Panc1 (cell line): ENCODE measurements around the gene IFIT5. TPM values are rescaled to one million over a fixed set of nuclear protein-coding genes. Genes with fewer than 3 reads are reported as not detected.
"Not testable (repeated sequence)": the region's sequence is repeated elsewhere in the genome, so short reads cannot be mapped to it uniquely, and the experiment has no call there.

Experiments used
- ATAC-seq: fragments of 200-7000 bp; cut with Tn5 transposase; 2 replicates; pipeline ENCODE4 v1.9.1; 2020; ENCODE audit warnings: mild to moderate bottlenecking, moderate library complexity
- BruUV-seq: library from RNA; stranded (reverse); fragments of 400-500 nt; replicated peaks from 2 replicates; lab custom pipeline; 2021; lab: Mats Ljungman, UMichigan
- CTCF ChIA-PET: fragments of 300-600 bp; sonication (Branson Sonifier 250); formaldehyde crosslinking; loops from one replicate; lab custom pipeline; 2022; ENCODE audit warnings: antibody characterized with exemption; lab: Charles Lee
- POLR2A ChIA-PET: fragments of 300-600 bp; sonication (Branson Sonifier 250); formaldehyde crosslinking; loops from one replicate; lab custom pipeline; 2022; ENCODE audit warnings: antibody characterized with exemption; lab: Charles Lee
- DNase-seq: peaks from one replicate; pipeline ENCODE4 v3.0.0-alpha.2; 2010; ENCODE audit warnings: low read depth, low spot score
- H3K27ac ChIP-seq: 2 replicates; pipeline ENCODE4 v1.5.1; 2011; ENCODE audit warnings: mild to moderate bottlenecking, low read length, inconsistent platforms
- H3K27me3 ChIP-seq: fragments of 200-500 bp; sonication (Bioruptor generic); 2 replicates; pipeline ENCODE4 v1.6.0; 2014; ENCODE audit warnings: low read length, inconsistent platforms; ENCODE audit not compliant: control insufficient read depth, insufficient read depth
- H3K36me3 ChIP-seq: fragments of 200-500 bp; sonication (Bioruptor generic); 2 replicates; pipeline ENCODE4 v1.5.1; 2014; ENCODE audit warnings: inconsistent platforms, mild to moderate bottlenecking, low read length, moderate library complexity; ENCODE audit not compliant: control insufficient read depth, insufficient read depth
- H3K4me1 ChIP-seq: 2 replicates; pipeline ENCODE4 v1.5.1; 2011; ENCODE audit warnings: inconsistent platforms, mild to moderate bottlenecking, low read length, moderate library complexity; ENCODE audit not compliant: control insufficient read depth, insufficient read depth
- H3K4me3 ChIP-seq, 2 experiments: 2 replicates each; pipeline ENCODE4 v1.5.1; 2011 to 2012; ENCODE audit warnings: low read depth in 2 of 2, low read length in 2 of 2, mild to moderate bottlenecking in 2 of 2, inconsistent platforms in 1 of 2, moderate library complexity in 1 of 2
- H3K9me3 ChIP-seq: fragments of 200-500 bp; sonication (Bioruptor generic); 2 replicates; pipeline ENCODE4 v1.5.1; 2014; ENCODE audit warnings: low read depth, mild to moderate bottlenecking, inconsistent platforms, low read length, moderate library complexity; ENCODE audit not compliant: control insufficient read depth, insufficient read depth
- POLR2AphosphoS5 ChIP-seq: IDR thresholded peaks from 2 replicates; pipeline ENCODE4 v1.6.1; 2012; ENCODE audit warnings: mild to moderate bottlenecking, low read depth, low read length, moderate library complexity
- SIN3A ChIP-seq: IDR thresholded peaks from 2 replicates; pipeline ENCODE4 v1.6.1; 2012; ENCODE audit warnings: low read depth, mild to moderate bottlenecking, low read length, moderate library complexity, borderline replicate concordance; ENCODE audit not compliant: insufficient read depth
- TCF7L2 ChIP-seq: IDR thresholded peaks from 2 replicates; pipeline ENCODE4 v1.6.1; 2011; ENCODE audit warnings: mild to moderate bottlenecking, low read depth, low read length, inconsistent platforms
- in situ Hi-C: cut with HindIII; loops from 2 replicates; pipeline ENCODE4 v1.10.0; 2016; ENCODE audit warnings: low sequenced_read_pairs, low pct_unique_long_range_greater_than_20kb
- intact Hi-C: fragments of 100-400 bp; cut with micrococcal nuclease; formaldehyde crosslinking; loops from one replicate; pipeline ENCODE4 v1.10.0; 2022; ENCODE audit not compliant: unreplicated experiment
- total RNA-seq: library from RNA; stranded (reverse); gene quantifications from one replicate; pipeline ENCODE4 v1.2.1, GENCODE V29; 2021; ENCODE audit not compliant: unreplicated experiment
- TF ChIP-seq, protein P1 (sequence below), 2 experiments: IDR thresholded peaks; 2 replicates each; pipeline ENCODE4 v1.6.1; 2011 to 2012; ENCODE audit warnings: low read depth in 2 of 2, control low read depth in 1 of 2, low read length in 1 of 2, mild to moderate bottlenecking in 1 of 2, moderate library complexity in 1 of 2; ENCODE audit not compliant: insufficient read depth in 1 of 2
- TF ChIP-seq, protein P2 (sequence below): fragments of 450-650 bp; IDR thresholded peaks from 2 replicates; pipeline ENCODE4 v1.5.1; 2017; ENCODE audit warnings: mild to moderate bottlenecking

The IFIT5 gene
- total RNA-seq, 1 experiment from 2014 or later = 11.1 TPM

GRCh38 chr10:89442289-89442688 is 27.9 kb downstream of the IFIT5 start:
- no TSS peak for BruUV-seq
- in situ Hi-C loops (no loop called here), intact Hi-C loops (no loop called here)
- POLR2A ChIA-PET = no interaction called here
- TF ChIP-seq SIN3A = no peak
- TF ChIP-seq POLR2AphosphoS5 = no peak
- TF ChIP-seq, protein P1, sequence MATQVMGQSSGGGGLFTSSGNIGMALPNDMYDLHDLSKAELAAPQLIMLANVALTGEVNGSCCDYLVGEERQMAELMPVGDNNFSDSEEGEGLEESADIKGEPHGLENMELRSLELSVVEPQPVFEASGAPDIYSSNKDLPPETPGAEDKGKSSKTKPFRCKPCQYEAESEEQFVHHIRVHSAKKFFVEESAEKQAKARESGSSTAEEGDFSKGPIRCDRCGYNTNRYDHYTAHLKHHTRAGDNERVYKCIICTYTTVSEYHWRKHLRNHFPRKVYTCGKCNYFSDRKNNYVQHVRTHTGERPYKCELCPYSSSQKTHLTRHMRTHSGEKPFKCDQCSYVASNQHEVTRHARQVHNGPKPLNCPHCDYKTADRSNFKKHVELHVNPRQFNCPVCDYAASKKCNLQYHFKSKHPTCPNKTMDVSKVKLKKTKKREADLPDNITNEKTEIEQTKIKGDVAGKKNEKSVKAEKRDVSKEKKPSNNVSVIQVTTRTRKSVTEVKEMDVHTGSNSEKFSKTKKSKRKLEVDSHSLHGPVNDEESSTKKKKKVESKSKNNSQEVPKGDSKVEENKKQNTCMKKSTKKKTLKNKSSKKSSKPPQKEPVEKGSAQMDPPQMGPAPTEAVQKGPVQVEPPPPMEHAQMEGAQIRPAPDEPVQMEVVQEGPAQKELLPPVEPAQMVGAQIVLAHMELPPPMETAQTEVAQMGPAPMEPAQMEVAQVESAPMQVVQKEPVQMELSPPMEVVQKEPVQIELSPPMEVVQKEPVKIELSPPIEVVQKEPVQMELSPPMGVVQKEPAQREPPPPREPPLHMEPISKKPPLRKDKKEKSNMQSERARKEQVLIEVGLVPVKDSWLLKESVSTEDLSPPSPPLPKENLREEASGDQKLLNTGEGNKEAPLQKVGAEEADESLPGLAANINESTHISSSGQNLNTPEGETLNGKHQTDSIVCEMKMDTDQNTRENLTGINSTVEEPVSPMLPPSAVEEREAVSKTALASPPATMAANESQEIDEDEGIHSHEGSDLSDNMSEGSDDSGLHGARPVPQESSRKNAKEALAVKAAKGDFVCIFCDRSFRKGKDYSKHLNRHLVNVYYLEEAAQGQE (IDR thresholded peaks at IDR 0.05; ENCODE audit: insufficient read depth in 1 of 2, low read depth in 2 of 2, low read length in 1 of 2) = no peak
- TF ChIP-seq, protein P2, sequence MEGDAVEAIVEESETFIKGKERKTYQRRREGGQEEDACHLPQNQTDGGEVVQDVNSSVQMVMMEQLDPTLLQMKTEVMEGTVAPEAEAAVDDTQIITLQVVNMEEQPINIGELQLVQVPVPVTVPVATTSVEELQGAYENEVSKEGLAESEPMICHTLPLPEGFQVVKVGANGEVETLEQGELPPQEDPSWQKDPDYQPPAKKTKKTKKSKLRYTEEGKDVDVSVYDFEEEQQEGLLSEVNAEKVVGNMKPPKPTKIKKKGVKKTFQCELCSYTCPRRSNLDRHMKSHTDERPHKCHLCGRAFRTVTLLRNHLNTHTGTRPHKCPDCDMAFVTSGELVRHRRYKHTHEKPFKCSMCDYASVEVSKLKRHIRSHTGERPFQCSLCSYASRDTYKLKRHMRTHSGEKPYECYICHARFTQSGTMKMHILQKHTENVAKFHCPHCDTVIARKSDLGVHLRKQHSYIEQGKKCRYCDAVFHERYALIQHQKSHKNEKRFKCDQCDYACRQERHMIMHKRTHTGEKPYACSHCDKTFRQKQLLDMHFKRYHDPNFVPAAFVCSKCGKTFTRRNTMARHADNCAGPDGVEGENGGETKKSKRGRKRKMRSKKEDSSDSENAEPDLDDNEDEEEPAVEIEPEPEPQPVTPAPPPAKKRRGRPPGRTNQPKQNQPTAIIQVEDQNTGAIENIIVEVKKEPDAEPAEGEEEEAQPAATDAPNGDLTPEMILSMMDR = no peak
- TF ChIP-seq TCF7L2 = no peak
- ATAC-seq (no peak), DNase-seq (no peak)
- H3K4me1 ChIP-seq = no peaks in the 10 kb centered on the region
- no peaks in the 10 kb centered on the region for H3K36me3 ChIP-seq
- CTCF ChIA-PET = no interaction called here
- H3K27me3 ChIP-seq = no peaks in the 10 kb centered on the region; the same call in 1 of the 2 replicates
- H3K4me3 ChIP-seq = no peak overlapping the region
- no peak overlapping the region for H3K27ac ChIP-seq
- no peaks in the 10 kb centered on the region for H3K9me3 ChIP-seq

DNA sequence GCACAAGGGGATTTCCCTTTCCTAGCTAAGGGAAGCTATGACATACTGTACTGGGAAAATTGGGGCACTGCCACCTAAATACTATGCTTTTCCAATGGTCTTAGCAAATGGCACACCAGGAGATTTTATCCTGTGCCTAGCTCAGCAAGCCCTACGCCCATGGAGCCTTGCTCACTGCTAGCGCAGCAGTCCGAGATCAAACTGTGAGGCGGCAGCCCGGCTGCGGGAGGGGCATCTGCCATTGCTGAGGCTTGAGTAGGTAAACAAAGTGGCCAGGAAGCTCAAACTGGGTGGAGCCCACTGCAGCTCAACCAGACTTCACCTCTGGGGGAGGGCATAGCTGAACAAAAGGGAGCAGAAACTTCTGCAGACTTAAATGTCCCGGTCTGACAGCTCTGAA is 30.5 kb downstream of the IFIT5 start:
- ATAC-seq, H3K27me3 ChIP-seq, intact Hi-C loops, H3K4me1 ChIP-seq, BruUV-seq, H3K4me3 ChIP-seq, H3K9me3 ChIP-seq, H3K27ac ChIP-seq, H3K36me3 ChIP-seq, CTCF ChIA-PET, in situ Hi-C loops, POLR2A ChIA-PET, DNase-seq: not testable (repeated sequence)

DNA sequence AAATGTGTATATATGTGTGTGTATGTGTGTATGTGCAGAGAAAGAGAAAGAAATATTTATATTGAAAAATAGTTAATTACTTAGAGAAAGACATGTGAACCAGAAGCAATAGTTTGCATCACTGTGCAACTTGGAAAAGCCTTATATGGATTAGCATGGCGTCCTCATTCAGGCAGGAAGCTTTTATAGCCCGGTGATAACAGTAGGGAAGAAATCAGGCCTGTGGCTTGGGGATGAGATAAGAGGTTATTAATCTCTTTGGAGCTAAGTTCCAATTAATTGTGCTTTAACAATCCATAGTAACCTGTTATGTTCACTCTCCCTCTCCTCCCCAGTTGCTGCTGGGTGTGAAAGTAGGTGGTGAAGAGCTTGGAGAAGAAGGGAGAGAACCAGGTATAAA is 36.5 kb downstream of the IFIT5 start:
- H3K9me3 ChIP-seq = no peaks in the 10 kb centered on the region
- POLR2A ChIA-PET = no interaction called here
- H3K27ac ChIP-seq = no peak overlapping the region
- TF ChIP-seq TCF7L2 (no peak), SIN3A (no peak), POLR2AphosphoS5 (no peak)
- TF ChIP-seq, protein P1 (IDR thresholded peaks at IDR 0.05; ENCODE audit: insufficient read depth in 1 of 2, low read depth in 2 of 2, low read length in 1 of 2) = no peak
- TF ChIP-seq, protein P2 = no peak
- H3K27me3 ChIP-seq = no peaks in the 10 kb centered on the region
- no TSS peak for BruUV-seq
- ATAC-seq = no peak
- no peaks in the 10 kb centered on the region for H3K36me3 ChIP-seq
- in situ Hi-C loops (no loop called here), intact Hi-C loops (no loop called here)
- no peaks in the 10 kb centered on the region for H3K4me1 ChIP-seq
- CTCF ChIA-PET = interaction anchor here (0.6 to 1.1 kb wide), 2 partner anchors 22 to 1480 kb away, joined by 3 read pairs; no protein-coding TSS in a partner anchor
- no peak for DNase-seq
- no peak overlapping the region for H3K4me3 ChIP-seq
